WTC11 (cell line): ENCODE results near the gene QARS1.

Experiments
- ATF2 ChIP-seq: sonication (generic); formaldehyde crosslinking; IDR thresholded peaks from 2 replicates; pipeline ENCODE4 v1.8.1; 2022; ENCODE audit warnings: low read depth, missing genetic modification reagents, borderline replicate concordance
- CBFB ChIP-seq: sonication (generic); formaldehyde crosslinking; IDR thresholded peaks from 2 replicates; pipeline ENCODE4 v1.8.1; 2022; ENCODE audit warnings: mild to moderate bottlenecking, low read depth, missing genetic modification reagents
- CTCF ChIP-seq: fragments of 200-600 bp; IDR thresholded peaks from 2 replicates; pipeline ENCODE4 v1.8.0; 2022; ENCODE audit warnings: antibody characterized with exemption
- JUN ChIP-seq: sonication (generic); formaldehyde crosslinking; IDR thresholded peaks from 2 replicates; pipeline ENCODE4 v1.8.0; 2023; ENCODE audit warnings: mild to moderate bottlenecking, missing genetic modification reagents
- NR1H2 ChIP-seq: sonication (generic); formaldehyde crosslinking; IDR thresholded peaks from 2 replicates; pipeline ENCODE4 v1.9.0; 2021; ENCODE audit warnings: mild to moderate bottlenecking, moderate library complexity, missing genetic modification reagents
- NR2C2 ChIP-seq: sonication (generic); formaldehyde crosslinking; IDR thresholded peaks from 2 replicates; pipeline ENCODE4 v1.8.0; 2022; ENCODE audit warnings: mild to moderate bottlenecking, missing genetic modification reagents
- PREB ChIP-seq: sonication (generic); formaldehyde crosslinking; IDR thresholded peaks from 2 replicates; pipeline ENCODE4 v1.8.1; 2022; ENCODE audit warnings: mild to moderate bottlenecking, missing genetic modification reagents, moderate library complexity, borderline replicate concordance
- TEAD4 ChIP-seq: sonication (generic); formaldehyde crosslinking; IDR thresholded peaks from 2 replicates; pipeline ENCODE4 v1.8.0; 2022; ENCODE audit warnings: mild to moderate bottlenecking, missing genetic modification reagents

GRCh38 chr3:49131576-49131975, 27.0 kb upstream of the QARS1 start:
- no peak for TF ChIP-seq TEAD4
- TF ChIP-seq NR2C2: no peak
- no peak for TF ChIP-seq PREB (CRISPR knock-in tag)
- no peak for TF ChIP-seq ATF2
- no peak for TF ChIP-seq CTCF
- no peak for TF ChIP-seq JUN (CRISPR knock-in tag)
- no peak for TF ChIP-seq NR1H2 (CRISPR knock-in tag)
- no peak for TF ChIP-seq CBFB (CRISPR knock-in tag)
